Esophagus muscularis mucosa (tissue), 4 donors: Measurements from ENCODE around the gene TMED7. TPM values are rescaled to one million over a fixed set of nuclear protein-coding genes. Genes with fewer than 3 reads are reported as not detected.

Experiments
- DNase-seq: peaks from one replicate; pipeline ENCODE4 v3.0.0-alpha.2; 2017; ENCODE audit errors: extremely low spot score
- H3K27ac ChIP-seq, 4 donors: fragments of 200-600 bp; sonication (generic); replicated peaks in 1 of 4; 1 replicate in 3 of 4; 2 replicates in 1 of 4; pipeline ENCODE4 v1.5.1; 2016 to 2019; ENCODE audit warnings: mild to moderate bottlenecking in 1 of 4
- H3K27me3 ChIP-seq, 4 donors: fragments of 200-600 bp; sonication (generic); one replicate each; pipeline versions ENCODE4 v1.5.1 to v1.6.0; 2016 to 2019
- H3K36me3 ChIP-seq, 4 donors: fragments of 200-600 bp; sonication (generic); one replicate each; pipeline ENCODE4 v1.5.1; 2016 to 2019
- H3K4me1 ChIP-seq, 4 donors: fragments of 200-600 bp; sonication (generic); one replicate each; pipeline ENCODE4 v1.5.1; 2016 to 2019
- H3K4me3 ChIP-seq, 4 donors: fragments of 200-600 bp; sonication (generic); 1 replicate in 2 of 4; 2 replicates in 2 of 4; pipeline ENCODE4 v1.5.1; 2016 to 2019; ENCODE audit warnings: mild to moderate bottlenecking in 4 of 4, moderate library complexity in 1 of 4
- H3K9me3 ChIP-seq, 4 donors: fragments of 200-600 bp; sonication (generic); 1 replicate in 3 of 4; 2 replicates in 1 of 4; pipeline ENCODE4 v1.5.1; 2016 to 2019
- EP300 ChIP-seq: sonication (generic); formaldehyde crosslinking; IDR thresholded peaks from one replicate; pipeline ENCODE4 v1.6.1; 2017; ENCODE audit warnings: antibody characterized with exemption
- POLR2A ChIP-seq: fragments of 450-650 bp; IDR thresholded peaks from one replicate; pipeline ENCODE4 v1.6.1; 2017; ENCODE audit warnings: antibody characterized with exemption, moderate library complexity, mild to moderate bottlenecking, low read depth
- POLR2AphosphoS5 ChIP-seq, 2 donors: sonication (generic); formaldehyde crosslinking; IDR thresholded peaks; one replicate each; pipeline ENCODE4 v1.6.1; 2017; ENCODE audit warnings: antibody characterized with exemption in 2 of 2
- WGBS: methylation state at CpG from one replicate; pipeline ENCODE4 v1.1.5; 2018; 5-methylcytosine and 5-hydroxymethylcytosine counted together
- intact Hi-C: fragments of 100-400 bp; cut with DNase I; formaldehyde crosslinking; loops from one replicate; pipeline ENCODE4 v1.15.1; 2023
- total RNA-seq, 4 donors: library from RNA; depleted of rRNA; stranded (reverse); fragments of >200 nt; gene quantifications; one replicate each; pipeline versions ENCODE4 v1.1.0 to v1.2.1, GENCODE V29; 2016
- TF ChIP-seq, protein P1 (sequence below), 3 experiments: fragments of 200-600 bp in 2 of 3; fragments of 450-650 bp in 1 of 3; sonication (generic) in 2 of 3; IDR thresholded peaks; one replicate each; pipeline ENCODE4 v1.5.1; 2017 to 2019; ENCODE audit warnings: antibody characterized with exemption in 3 of 3, mild to moderate bottlenecking in 2 of 3, moderate library complexity in 1 of 3

Gene TMED7
- total RNA-seq, 4 donors from 2014 or later, result 86.8 to 183 (median 136) TPM

DNA sequence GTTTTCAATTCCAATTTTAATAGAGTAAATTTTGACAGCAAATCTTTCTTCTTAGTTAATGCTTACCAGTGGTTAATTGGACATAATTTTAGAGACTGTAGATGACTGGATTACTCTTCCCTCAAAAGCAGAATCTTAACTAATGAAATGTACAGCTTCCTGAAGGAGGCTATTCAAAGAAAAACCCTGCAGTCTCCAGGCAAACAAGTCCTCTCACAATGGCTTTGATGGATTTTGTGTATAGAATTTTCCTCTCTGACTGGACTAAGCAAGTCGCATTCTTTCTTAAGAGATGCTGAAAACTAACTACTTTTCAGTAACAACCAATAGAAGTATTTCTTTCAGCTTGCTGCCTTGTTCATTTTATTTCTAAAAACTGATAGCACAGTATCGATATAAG, 35.7 kb upstream of the TMED7 start:
- Histone ChIP-seq H3K27me3 (no peaks in the 10 kb centered on the region), H3K4me3 (no peak overlapping the region), H3K9me3 (peaks cover 0 to 2% (median under 1%) of the 10 kb centered on the region in 4 donors), H3K27ac (no peak overlapping the region), H3K36me3 (no peaks in the 10 kb centered on the region), H3K4me1 (no peaks in the 10 kb centered on the region)
- 82% methylated on average over 2 of the region's 2 CpGs for WGBS
- DNase-seq, result no peak
- TF ChIP-seq, protein P1, sequence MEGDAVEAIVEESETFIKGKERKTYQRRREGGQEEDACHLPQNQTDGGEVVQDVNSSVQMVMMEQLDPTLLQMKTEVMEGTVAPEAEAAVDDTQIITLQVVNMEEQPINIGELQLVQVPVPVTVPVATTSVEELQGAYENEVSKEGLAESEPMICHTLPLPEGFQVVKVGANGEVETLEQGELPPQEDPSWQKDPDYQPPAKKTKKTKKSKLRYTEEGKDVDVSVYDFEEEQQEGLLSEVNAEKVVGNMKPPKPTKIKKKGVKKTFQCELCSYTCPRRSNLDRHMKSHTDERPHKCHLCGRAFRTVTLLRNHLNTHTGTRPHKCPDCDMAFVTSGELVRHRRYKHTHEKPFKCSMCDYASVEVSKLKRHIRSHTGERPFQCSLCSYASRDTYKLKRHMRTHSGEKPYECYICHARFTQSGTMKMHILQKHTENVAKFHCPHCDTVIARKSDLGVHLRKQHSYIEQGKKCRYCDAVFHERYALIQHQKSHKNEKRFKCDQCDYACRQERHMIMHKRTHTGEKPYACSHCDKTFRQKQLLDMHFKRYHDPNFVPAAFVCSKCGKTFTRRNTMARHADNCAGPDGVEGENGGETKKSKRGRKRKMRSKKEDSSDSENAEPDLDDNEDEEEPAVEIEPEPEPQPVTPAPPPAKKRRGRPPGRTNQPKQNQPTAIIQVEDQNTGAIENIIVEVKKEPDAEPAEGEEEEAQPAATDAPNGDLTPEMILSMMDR (IDR thresholded peaks at IDR 0.05), result no peak
- TF ChIP-seq POLR2A, result no peak
- TF ChIP-seq POLR2AphosphoS5 (IDR thresholded peaks at IDR 0.05), result no peak
- no peak for TF ChIP-seq EP300
- intact Hi-C loops, result no loop called here

DNA sequence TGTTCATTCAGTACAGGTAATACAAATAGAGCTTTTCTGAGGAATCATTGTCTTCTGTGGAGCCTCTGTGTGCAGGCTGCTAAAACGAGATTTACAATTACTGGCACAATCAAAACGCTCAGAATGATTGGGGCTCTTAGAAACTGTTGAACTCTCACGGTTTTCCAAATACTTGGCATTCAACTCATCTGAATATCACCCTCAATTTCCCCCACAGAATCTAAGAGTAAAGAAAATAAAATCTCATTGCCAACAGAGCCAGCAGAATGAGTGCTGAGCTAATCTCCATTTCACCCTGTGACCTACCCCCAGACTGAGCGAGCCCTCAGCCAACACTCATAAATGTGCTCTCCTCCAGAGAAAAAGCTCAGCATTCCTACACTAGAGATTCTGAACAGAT, 35.3 kb upstream of the TMED7 start:
- WGBS, result 62% methylated on average over 4 of the region's 4 CpGs
- Histone ChIP-seq H3K27me3 (no peaks in the 10 kb centered on the region), H3K27ac (no peak overlapping the region), H3K9me3 (no peaks in the 10 kb centered on the region), H3K4me3 (no peak overlapping the region), H3K36me3 (no peaks in the 10 kb centered on the region), H3K4me1 (no peaks in the 10 kb centered on the region)
- intact Hi-C loops, result no loop called here
- no peak for DNase-seq
- no peak for TF ChIP-seq EP300
- no peak for TF ChIP-seq POLR2AphosphoS5 (IDR thresholded peaks at IDR 0.05)

DNA sequence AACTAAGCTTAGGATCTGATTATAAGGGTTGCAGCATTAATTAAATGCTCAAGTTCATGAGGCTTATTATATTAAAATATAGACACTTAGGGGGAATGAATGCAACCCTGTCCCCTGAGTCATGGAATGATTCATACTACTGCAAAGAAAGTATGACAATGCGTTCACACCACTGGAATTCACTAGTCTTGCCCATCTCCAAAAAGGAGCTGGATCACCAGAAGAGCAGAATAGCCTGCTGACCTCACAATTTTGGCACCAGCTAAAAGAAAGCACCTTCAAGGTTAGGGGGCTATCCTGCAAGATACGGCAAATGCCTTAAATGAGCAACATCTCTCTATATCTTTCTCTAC, 32.0 kb upstream of the TMED7 start:
- Histone ChIP-seq H3K9me3 (no peaks in the 10 kb centered on the region), H3K36me3 (no peaks in the 10 kb centered on the region), H3K4me3 (no peak overlapping the region), H3K27me3 (no peaks in the 10 kb centered on the region), H3K4me1 (no peaks in the 10 kb centered on the region), H3K27ac (no peak overlapping the region)
- TF ChIP-seq, protein P1 (IDR thresholded peaks at IDR 0.05), result no peak
- DNase-seq, result no peak
- WGBS, result 89% methylated on average over 2 of the region's 2 CpGs
- intact Hi-C loops, result no loop called here

DNA sequence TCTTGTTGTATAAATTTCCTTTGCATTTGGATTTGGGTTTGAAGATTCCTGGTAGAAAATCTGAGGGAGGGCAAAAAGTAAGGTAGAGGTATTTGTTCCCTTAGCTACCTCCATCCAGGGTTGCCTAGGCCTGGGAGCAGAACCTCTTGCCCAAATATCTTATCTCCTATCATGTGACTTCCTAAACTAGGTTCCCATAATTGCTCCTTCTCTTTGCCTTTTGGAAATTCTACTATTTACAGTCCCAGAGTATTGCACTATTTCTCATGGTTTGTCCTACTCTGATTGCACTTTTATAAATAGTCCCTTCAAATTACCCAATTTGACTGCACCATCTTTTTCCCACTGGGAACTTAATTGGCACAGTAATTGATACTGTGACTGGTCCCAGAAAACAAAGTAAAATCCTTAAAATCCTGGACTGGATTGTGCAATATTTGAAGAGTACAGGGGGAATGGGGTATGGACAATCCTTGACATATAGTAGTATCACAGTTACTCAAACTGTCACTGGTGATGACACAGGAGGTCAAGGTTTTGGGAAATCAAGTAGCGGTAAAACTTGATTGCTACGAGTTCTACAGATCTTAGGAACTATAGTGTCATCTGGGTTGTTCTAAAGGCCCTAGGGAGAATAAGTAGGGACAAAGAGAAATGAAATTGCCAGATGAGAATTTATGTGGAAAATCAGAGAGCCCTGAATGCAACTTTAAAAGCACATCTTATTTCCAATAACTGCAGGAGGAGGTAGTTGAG, 31.5 kb upstream of the TMED7 start:
- Histone ChIP-seq H3K36me3 (no peaks in the 10 kb centered on the region), H3K4me1 (no peaks in the 10 kb centered on the region), H3K9me3 (no peaks in the 10 kb centered on the region), H3K27ac (no peak overlapping the region), H3K27me3 (no peaks in the 10 kb centered on the region), H3K4me3 (no peak overlapping the region)
- WGBS, result 85% methylated on average over 2 of the region's 2 CpGs
- intact Hi-C loops, result no loop called here
- no peak for TF ChIP-seq POLR2A
- no peak for DNase-seq

DNA sequence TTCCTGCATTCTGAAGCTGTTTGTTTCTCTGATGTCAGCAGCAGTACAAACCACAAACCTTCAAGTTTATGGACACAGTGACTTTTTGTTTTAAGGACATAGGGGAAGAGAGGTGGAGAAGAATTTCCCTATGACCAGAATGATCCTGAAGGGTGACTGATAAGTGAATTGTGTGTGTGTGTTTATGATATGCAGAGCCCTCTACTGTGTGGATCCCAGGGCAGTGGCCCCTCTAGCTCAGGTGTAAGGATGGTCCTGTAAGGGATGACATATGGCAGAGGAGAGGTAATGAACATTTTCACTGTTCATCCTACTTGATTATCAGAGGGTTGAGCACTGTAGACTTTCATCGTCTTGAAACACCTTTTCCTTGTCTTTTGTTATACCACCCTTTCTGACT, 30.6 kb upstream of the TMED7 start:
- H3K4me3 ChIP-seq, result no peak overlapping the region
- H3K9me3 ChIP-seq, result no peaks in the 10 kb centered on the region
- WGBS, result 100% methylated on average over 1 of the region's 1 CpG
- H3K27me3 ChIP-seq, result no peaks in the 10 kb centered on the region
- H3K4me1 ChIP-seq, result no peaks in the 10 kb centered on the region
- TF ChIP-seq, protein P1 (IDR thresholded peaks at IDR 0.05), result no peak
- TF ChIP-seq EP300 (no peak), POLR2A (no peak), POLR2AphosphoS5 (IDR thresholded peaks at IDR 0.05) (no peak)
- no peak for DNase-seq
- H3K36me3 ChIP-seq, result no peaks in the 10 kb centered on the region
- intact Hi-C loops, result no loop called here
- no peak overlapping the region for H3K27ac ChIP-seq

DNA sequence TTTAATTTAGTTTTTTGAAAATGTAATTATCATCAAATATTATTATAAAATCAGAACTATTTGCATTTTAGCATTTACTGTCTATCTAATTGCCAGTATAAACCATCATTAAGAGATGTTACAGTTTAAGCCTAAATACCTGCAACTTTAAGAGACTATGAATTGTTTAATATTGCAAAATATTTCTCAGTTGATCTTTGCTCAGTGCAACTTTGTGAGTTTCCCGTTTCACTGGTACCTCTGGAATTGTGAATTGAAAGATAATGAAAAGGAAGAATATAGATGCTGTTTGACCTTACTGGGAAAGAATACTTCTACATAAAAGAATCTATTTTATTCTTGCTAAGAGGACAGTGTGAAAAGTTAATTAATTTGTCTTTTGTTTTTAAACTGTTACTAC, 30.2 kb upstream of the TMED7 start:
- DNase-seq, result no peak
- intact Hi-C loops, result no loop called here
- WGBS, result 77% methylated on average over 1 of the region's 1 CpG

More for the DNA sequence above, 30.2 kb upstream of the TMED7 start:
- H3K4me3 ChIP-seq, result no peak overlapping the region
- no peaks in the 10 kb centered on the region for H3K4me1 ChIP-seq
- TF ChIP-seq POLR2AphosphoS5 (IDR thresholded peaks at IDR 0.05) (no peak), POLR2A (no peak), EP300 (no peak)
- TF ChIP-seq, protein P1 (IDR thresholded peaks at IDR 0.05), result no peak
- no peak overlapping the region for H3K27ac ChIP-seq
- no peaks in the 10 kb centered on the region for H3K9me3 ChIP-seq
- H3K36me3 ChIP-seq, result no peaks in the 10 kb centered on the region
- H3K27me3 ChIP-seq, result no peaks in the 10 kb centered on the region
